Vagina (tissue), 2 donors: ENCODE measurements around the gene BICD2.

Experiments used
- POLR2A ChIP-seq, 2 donors: fragments of 450-650 bp; IDR thresholded peaks; one replicate each; pipeline ENCODE4 v1.6.1; 2017; ENCODE audit warnings: antibody characterized with exemption in 2 of 2, mild to moderate bottlenecking in 2 of 2, moderate library complexity in 2 of 2
- POLR2AphosphoS5 ChIP-seq, 2 donors: sonication (generic); formaldehyde crosslinking; IDR thresholded peaks; one replicate each; pipeline ENCODE4 v1.9.0; 2017; ENCODE audit warnings: antibody characterized with exemption in 2 of 2, mild to moderate bottlenecking in 2 of 2, low read depth in 1 of 2; ENCODE audit not compliant: insufficient read depth in 1 of 2
- TF ChIP-seq, protein P1 (sequence below), 3 experiments: fragments of 450-650 bp in 2 of 3; fragments of 200-600 bp in 1 of 3; sonication (generic) in 1 of 3; IDR thresholded peaks; one replicate each; pipeline ENCODE4 v1.5.1; 2017 to 2019; ENCODE audit warnings: antibody characterized with exemption in 3 of 3, mild to moderate bottlenecking in 2 of 3, moderate library complexity in 2 of 3

DNA sequence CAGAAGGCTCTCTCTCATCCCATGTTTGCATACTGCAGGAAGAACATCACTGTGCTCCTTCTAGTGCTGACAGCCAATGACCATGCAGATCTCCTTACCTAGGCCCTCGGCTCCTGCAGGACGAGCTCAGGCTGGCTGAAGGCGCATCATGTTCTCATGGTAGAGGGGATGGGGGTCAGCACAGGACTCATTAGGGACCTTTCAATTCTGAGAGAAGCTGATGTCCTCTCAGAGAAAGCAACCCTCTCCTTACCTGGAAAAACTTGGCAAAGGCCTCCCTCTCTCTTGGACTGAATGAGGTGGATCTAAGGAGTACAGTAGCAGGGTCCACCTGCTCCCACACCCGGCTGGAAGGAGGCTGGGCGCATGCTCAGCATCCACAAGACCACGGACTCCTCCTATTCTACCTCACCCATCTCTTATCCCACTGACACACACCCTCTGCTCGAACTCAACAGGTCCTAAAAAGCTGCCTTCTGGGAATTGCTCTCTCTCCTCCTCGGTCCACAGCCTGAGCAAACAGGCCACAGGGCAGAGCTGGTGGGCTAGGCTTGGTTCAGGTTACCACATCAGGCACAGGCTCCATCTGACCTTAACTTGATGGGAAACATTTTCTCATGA lies 97.6 kb downstream of the BICD2 start:
- TF ChIP-seq, protein P1, sequence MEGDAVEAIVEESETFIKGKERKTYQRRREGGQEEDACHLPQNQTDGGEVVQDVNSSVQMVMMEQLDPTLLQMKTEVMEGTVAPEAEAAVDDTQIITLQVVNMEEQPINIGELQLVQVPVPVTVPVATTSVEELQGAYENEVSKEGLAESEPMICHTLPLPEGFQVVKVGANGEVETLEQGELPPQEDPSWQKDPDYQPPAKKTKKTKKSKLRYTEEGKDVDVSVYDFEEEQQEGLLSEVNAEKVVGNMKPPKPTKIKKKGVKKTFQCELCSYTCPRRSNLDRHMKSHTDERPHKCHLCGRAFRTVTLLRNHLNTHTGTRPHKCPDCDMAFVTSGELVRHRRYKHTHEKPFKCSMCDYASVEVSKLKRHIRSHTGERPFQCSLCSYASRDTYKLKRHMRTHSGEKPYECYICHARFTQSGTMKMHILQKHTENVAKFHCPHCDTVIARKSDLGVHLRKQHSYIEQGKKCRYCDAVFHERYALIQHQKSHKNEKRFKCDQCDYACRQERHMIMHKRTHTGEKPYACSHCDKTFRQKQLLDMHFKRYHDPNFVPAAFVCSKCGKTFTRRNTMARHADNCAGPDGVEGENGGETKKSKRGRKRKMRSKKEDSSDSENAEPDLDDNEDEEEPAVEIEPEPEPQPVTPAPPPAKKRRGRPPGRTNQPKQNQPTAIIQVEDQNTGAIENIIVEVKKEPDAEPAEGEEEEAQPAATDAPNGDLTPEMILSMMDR (IDR thresholded peaks at IDR 0.05) = no peak
- TF ChIP-seq POLR2A (IDR thresholded peaks at IDR 0.05) (no peak), POLR2AphosphoS5 (IDR thresholded peaks at IDR 0.05; ENCODE audit: insufficient read depth in 1 of 2, low read depth in 1 of 2) (no peak)
